ENCODE measurements around the gene ERC2. TPM values are rescaled to one million over a fixed set of nuclear protein-coding genes. Genes with fewer than 3 reads are reported as not detected.

The ERC2 gene
- total and polyA plus RNA-seq, 11 donors = 0.16 to 3.8 (median 1.6) TPM

- Histone ChIP-seq H3K27me3 (peaks cover 0 to 37% (median 0%) of the 10 kb centered on the region in 9 donors), H3K36me3 (no peaks in the 10 kb centered on the region), H3K4me3 (no peak overlapping the region), H3K9me3 (no peaks in the 10 kb centered on the region), H3K27ac (no peak overlapping the region), H3K4me1 (no peaks in the 10 kb centered on the region)
- TF ChIP-seq POLR2A (IDR thresholded peaks at IDR 0.05) = no peak
- TF ChIP-seq, protein P1, sequence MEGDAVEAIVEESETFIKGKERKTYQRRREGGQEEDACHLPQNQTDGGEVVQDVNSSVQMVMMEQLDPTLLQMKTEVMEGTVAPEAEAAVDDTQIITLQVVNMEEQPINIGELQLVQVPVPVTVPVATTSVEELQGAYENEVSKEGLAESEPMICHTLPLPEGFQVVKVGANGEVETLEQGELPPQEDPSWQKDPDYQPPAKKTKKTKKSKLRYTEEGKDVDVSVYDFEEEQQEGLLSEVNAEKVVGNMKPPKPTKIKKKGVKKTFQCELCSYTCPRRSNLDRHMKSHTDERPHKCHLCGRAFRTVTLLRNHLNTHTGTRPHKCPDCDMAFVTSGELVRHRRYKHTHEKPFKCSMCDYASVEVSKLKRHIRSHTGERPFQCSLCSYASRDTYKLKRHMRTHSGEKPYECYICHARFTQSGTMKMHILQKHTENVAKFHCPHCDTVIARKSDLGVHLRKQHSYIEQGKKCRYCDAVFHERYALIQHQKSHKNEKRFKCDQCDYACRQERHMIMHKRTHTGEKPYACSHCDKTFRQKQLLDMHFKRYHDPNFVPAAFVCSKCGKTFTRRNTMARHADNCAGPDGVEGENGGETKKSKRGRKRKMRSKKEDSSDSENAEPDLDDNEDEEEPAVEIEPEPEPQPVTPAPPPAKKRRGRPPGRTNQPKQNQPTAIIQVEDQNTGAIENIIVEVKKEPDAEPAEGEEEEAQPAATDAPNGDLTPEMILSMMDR (IDR thresholded peaks at IDR 0.05) = no peak
- DNase-seq (no peak), ATAC-seq (no peak)
- intact Hi-C loops (cut with DNase I) = loop anchor here in 2 of 10 donors (10.0 kb wide), 2 partner anchors 145 to 865 kb away; no protein-coding TSS in a partner anchor
These were observed 748.8 kb downstream of the ERC2 start for GRCh38 chr3:55719508-55719907.

DNA sequence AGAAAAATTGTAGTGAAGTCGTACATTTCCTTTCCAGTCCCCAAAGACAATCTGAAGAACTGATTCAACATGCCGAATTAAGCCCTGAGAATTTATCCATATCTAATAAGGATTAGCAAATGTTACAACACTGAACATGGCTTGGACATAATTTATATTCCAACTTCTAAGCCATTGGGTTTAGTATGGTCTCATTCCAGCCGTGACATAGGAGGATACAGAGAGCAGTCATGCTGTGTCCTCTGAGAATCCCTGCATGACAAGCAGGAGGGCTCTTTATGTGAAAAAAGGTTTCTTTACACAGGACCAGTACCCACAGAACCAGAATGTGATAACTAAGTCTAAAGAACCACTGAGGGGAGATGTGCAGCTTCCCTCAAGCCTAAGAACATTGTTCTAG is 749.3 kb downstream of the ERC2 start:
- intact Hi-C loops (cut with DNase I) = loop anchor here in 2 of 10 donors (10.0 kb wide), 2 partner anchors 144 to 864 kb away; no protein-coding TSS in a partner anchor
- DNase-seq (no peak), ATAC-seq (no peak)
- Histone ChIP-seq H3K27me3 (peaks cover 0 to 33% (median 0%) of the 10 kb centered on the region in 9 donors), H3K36me3 (no peaks in the 10 kb centered on the region), H3K9me3 (no peaks in the 10 kb centered on the region), H3K27ac (no peak overlapping the region), H3K4me1 (no peaks in the 10 kb centered on the region), H3K4me3 (no peak overlapping the region)
- TF ChIP-seq, protein P1 (IDR thresholded peaks at IDR 0.05) = no peak
- TF ChIP-seq POLR2A (IDR thresholded peaks at IDR 0.05) = no peak
- 40 to 57% (median 56%) methylated on average over 3 of the region's 3 CpGs for WGBS, 4 donors

- Histone ChIP-seq H3K27ac (no peak overlapping the region), H3K4me3 (no peak overlapping the region), H3K4me1 (no peaks in the 10 kb centered on the region), H3K9me3 (no peaks in the 10 kb centered on the region), H3K36me3 (no peaks in the 10 kb centered on the region), H3K27me3 (peaks cover 0 to 28% (median 0%) of the 10 kb centered on the region in 9 donors)
- intact Hi-C loops (cut with DNase I) = loop anchor here in 2 of 10 donors (10.0 kb wide), 2 partner anchors 144 to 864 kb away; no protein-coding TSS in a partner anchor
- WGBS, 4 donors = 26 to 47% (median 37%) methylated on average over 1 of the region's 1 CpG
- DNase-seq (no peak), ATAC-seq (no peak)
- no peak for TF ChIP-seq POLR2A (IDR thresholded peaks at IDR 0.05)
- TF ChIP-seq, protein P1 (IDR thresholded peaks at IDR 0.05) = no peak
These were observed 749.7 kb downstream of the ERC2 start for GRCh38 chr3:55718521-55718921.

- no peak overlapping the region for H3K4me3 ChIP-seq
- no peaks in the 10 kb centered on the region for H3K36me3 ChIP-seq
- TF ChIP-seq POLR2A (IDR thresholded peaks at IDR 0.05) = no peak
- TF ChIP-seq, protein P1 (IDR thresholded peaks at IDR 0.05) = no peak
- peaks cover 0 to 25% (median 0%) of the 10 kb centered on the region in 9 donors for H3K27me3 ChIP-seq
- 72 to 84% (median 79%) methylated on average over 4 of the region's 4 CpGs for WGBS, 4 donors
- H3K9me3 ChIP-seq = no peaks in the 10 kb centered on the region
- H3K4me1 ChIP-seq = no peaks in the 10 kb centered on the region
- intact Hi-C loops (cut with DNase I) = loop anchor here in 2 of 10 donors (10.0 kb wide), 2 partner anchors 143 to 863 kb away; no protein-coding TSS in a partner anchor
- no peak for ATAC-seq
- no peak overlapping the region for H3K27ac ChIP-seq
- no peak for DNase-seq
These were observed 750.2 kb downstream of the ERC2 start for GRCh38 chr3:55718074-55718473.

Data from heart left ventricle (tissue), 16 donors.